Jurkat, Clone E6-1 (cell line): ENCODE measurements around the gene KLHL11.
"Not testable (repeated sequence)": the region's sequence is repeated elsewhere in the genome, so short reads cannot be mapped to it uniquely, and the experiment has no call there.

ENCODE experiments used
- DNase-seq: peaks from one replicate; pipeline ENCODE4 v3.0.0-alpha.2; 2011; ENCODE audit warnings: low read depth, low spot score
- H3K4me3 ChIP-seq: 2 replicates; pipeline ENCODE4 v1.5.1; 2011; ENCODE audit warnings: mild to moderate bottlenecking, low read length, control low read depth, moderate library complexity

Gene KLHL11

GRCh38 chr17:41891135-41892020 is 26.2 kb upstream of the KLHL11 start:
- no peak for DNase-seq
- H3K4me3 ChIP-seq, result no peak overlapping the region

- H3K4me3 ChIP-seq, result no peak overlapping the region
- no peak for DNase-seq
Measured at GRCh38 chr17:41888332-41888965, 23.2 kb upstream of the KLHL11 start.

- H3K4me3 ChIP-seq, result no peak overlapping the region
- DNase-seq, result no peak
Measured at GRCh38 chr17:41885733-41886132, 20.5 kb upstream of the KLHL11 start.

GRCh38 chr17:41882756-41883155 is 17.5 kb upstream of the KLHL11 start:
- no peak overlapping the region for H3K4me3 ChIP-seq
- DNase-seq, result no peak

- no peak overlapping the region for H3K4me3 ChIP-seq
- DNase-seq, result no peak
Measured at GRCh38 chr17:41880130-41880529, 14.9 kb upstream of the KLHL11 start.

- DNase-seq, H3K4me3 ChIP-seq: not testable (repeated sequence)
Measured at GRCh38 chr17:41874293-41874670, 9.1 kb upstream of the KLHL11 start.

- no peak for DNase-seq
- H3K4me3 ChIP-seq, result no peak overlapping the region
Measured at GRCh38 chr17:41873559-41874292, 8.5 kb upstream of the KLHL11 start.

GRCh38 chr17:41871789-41872188 is 6.6 kb upstream of the KLHL11 start:
- DNase-seq, result no peak
- no peak overlapping the region for H3K4me3 ChIP-seq

- no peak for DNase-seq
- no peak overlapping the region for H3K4me3 ChIP-seq
Measured at GRCh38 chr17:41870627-41871026, 5.4 kb upstream of the KLHL11 start.

- no peak overlapping the region for H3K4me3 ChIP-seq
- no peak for DNase-seq
Measured at GRCh38 chr17:41870097-41870496, 4.9 kb upstream of the KLHL11 start.

GRCh38 chr17:41869426-41869825 is 4.2 kb upstream of the KLHL11 start:
- H3K4me3 ChIP-seq, result no peak overlapping the region
- no peak for DNase-seq

- no peak overlapping the region for H3K4me3 ChIP-seq
- no peak for DNase-seq
Measured at GRCh38 chr17:41868568-41868967, 3.3 kb upstream of the KLHL11 start.

- peak overlapping the region; percentile 58 for H3K4me3 ChIP-seq
- DNase-seq, result no peak
Measured at GRCh38 chr17:41865596-41865893, 322 bp upstream of the KLHL11 start.

- no peak for DNase-seq
- peak overlapping the region; percentile 90 for H3K4me3 ChIP-seq
Measured at GRCh38 chr17:41864498-41864835, 756 bp downstream of the KLHL11 start.

GRCh38 chr17:41863074-41863848 is 2.0 kb downstream of the KLHL11 start:
- peak; percentile 45 for DNase-seq
- H3K4me3 ChIP-seq, result no peak overlapping the region; the same call in 1 of the 2 replicates

- DNase-seq, result no peak
- no peak overlapping the region for H3K4me3 ChIP-seq
Measured at GRCh38 chr17:41860254-41860931, 4.8 kb downstream of the KLHL11 start.

- not testable (repeated sequence) for DNase-seq, H3K4me3 ChIP-seq
Measured at GRCh38 chr17:41851382-41851781, 13.8 kb downstream of the KLHL11 start.

GRCh38 chr17:41849251-41849990 is 15.8 kb downstream of the KLHL11 start:
- no peak overlapping the region for H3K4me3 ChIP-seq

More at GRCh38 chr17:41849251-41849990, 15.8 kb downstream of the KLHL11 start:
- no peak for DNase-seq
